Nephron progenitor cell (in vitro differentiated cells): ENCODE measurements around the gene PAPLN.

ENCODE experiments used
- DNase-seq: peaks from one replicate; pipeline ENCODE4 v3.0.0; 2021
- H3K27ac Mint-ChIP-seq: 2 replicates; pipeline ENCODE4 v1.8.0; 2021; ENCODE audit warnings: mild to moderate bottlenecking, moderate library complexity, mixed read lengths
- H3K27me3 Mint-ChIP-seq: 2 replicates; pipeline ENCODE4 v1.8.0; 2021; ENCODE audit warnings: mild to moderate bottlenecking, low read depth, mixed read lengths; ENCODE audit not compliant: poor library complexity
- H3K36me3 Mint-ChIP-seq: 2 replicates; pipeline ENCODE4 v1.8.0; 2021; ENCODE audit warnings: low read depth, mixed read lengths
- H3K4me1 Mint-ChIP-seq: 2 replicates; pipeline ENCODE4 v1.8.0; 2021; ENCODE audit warnings: mixed read lengths
- H3K4me3 Mint-ChIP-seq: 2 replicates; pipeline ENCODE4 v1.8.0; 2021; ENCODE audit warnings: mild to moderate bottlenecking, moderate library complexity, mixed read lengths
- H3K9me3 Mint-ChIP-seq: 2 replicates; pipeline ENCODE4 v1.8.0; 2021; ENCODE audit warnings: mild to moderate bottlenecking, moderate library complexity, mixed read lengths
- TF ChIP-seq, protein P1 (sequence below): fragments of 200-600 bp; sonication (generic); IDR thresholded peaks from 2 replicates; pipeline ENCODE4 v1.5.0; 2021; ENCODE audit warnings: antibody characterized with exemption

Gene PAPLN

DNA sequence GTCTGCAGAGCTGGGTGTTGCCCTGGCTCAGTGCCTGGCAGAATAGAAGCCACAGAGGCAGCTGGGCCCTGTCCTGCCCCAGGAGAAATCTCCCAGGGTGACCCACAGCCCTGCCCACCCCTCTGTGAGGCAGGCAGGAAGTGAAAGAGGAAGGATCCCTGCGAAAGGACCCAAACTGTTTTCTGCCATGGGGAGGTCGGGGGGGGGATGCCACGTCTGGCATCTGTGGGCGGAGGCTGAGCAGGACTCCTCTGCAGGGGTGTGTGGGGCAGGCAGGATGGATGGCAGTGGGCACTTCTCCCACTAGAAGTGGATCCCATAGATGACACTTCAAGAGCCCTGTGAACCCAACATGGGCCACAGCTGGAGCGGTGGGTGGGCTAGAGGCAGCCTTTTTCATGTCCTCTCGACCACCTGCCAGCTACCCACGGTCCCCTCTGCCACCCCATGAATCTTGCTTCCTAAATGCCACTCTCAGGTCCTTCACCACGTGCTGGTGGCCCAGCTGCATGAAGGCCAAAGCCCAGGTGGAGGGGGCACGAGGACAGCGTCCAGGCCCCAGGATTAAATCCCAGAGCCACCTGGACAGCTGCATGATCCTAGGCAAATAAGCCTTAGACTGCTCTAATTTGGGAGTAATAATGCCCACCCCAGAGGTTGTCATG is 3.6 kb downstream of the PAPLN start:
- DNase-seq = no peak
- Mint-ChIP-seq H3K27me3 (peaks cover 78% of the 10 kb centered on the region), H3K9me3 (peaks cover 3% of the 10 kb centered on the region), H3K4me3 (no peak overlapping the region), H3K4me1 (peaks cover 36% of the 10 kb centered on the region), H3K27ac (no peak overlapping the region), H3K36me3 (no peaks in the 10 kb centered on the region)
- TF ChIP-seq, protein P1, sequence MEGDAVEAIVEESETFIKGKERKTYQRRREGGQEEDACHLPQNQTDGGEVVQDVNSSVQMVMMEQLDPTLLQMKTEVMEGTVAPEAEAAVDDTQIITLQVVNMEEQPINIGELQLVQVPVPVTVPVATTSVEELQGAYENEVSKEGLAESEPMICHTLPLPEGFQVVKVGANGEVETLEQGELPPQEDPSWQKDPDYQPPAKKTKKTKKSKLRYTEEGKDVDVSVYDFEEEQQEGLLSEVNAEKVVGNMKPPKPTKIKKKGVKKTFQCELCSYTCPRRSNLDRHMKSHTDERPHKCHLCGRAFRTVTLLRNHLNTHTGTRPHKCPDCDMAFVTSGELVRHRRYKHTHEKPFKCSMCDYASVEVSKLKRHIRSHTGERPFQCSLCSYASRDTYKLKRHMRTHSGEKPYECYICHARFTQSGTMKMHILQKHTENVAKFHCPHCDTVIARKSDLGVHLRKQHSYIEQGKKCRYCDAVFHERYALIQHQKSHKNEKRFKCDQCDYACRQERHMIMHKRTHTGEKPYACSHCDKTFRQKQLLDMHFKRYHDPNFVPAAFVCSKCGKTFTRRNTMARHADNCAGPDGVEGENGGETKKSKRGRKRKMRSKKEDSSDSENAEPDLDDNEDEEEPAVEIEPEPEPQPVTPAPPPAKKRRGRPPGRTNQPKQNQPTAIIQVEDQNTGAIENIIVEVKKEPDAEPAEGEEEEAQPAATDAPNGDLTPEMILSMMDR = no peak

DNA sequence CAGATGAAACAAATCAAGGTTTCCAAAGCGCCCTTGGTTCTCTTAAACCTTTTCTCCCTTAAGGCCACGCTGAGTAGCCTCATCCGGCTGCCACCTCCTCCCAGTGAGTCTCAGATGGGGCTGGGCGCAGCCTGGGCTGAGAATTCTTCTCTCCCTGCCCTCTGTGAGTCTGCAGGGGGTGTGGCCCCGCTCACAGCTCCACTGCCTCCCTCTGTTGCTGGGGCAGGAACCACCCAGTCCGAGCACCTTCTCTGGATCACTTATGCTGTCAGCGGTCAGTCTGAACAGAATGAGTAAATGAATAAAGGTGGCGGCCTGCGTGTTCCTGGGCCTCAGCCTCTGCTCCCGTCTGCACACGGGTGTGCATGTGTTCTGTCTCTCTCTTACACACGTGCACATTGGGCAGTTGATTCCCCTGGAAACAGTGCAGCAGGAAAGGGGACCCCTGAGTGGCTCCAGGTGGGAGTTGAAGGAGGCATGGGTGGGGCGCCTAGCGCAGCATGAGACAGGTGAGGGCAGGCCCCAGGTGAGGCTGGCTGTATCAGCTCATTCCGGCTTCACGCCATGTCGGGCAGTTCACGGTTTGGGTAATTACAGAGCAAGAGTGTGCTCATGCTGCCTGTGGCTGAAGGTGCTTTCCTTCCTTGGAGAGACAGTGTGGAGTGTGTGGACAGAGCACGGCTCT is 4.3 kb downstream of the PAPLN start:
- Mint-ChIP-seq H3K27ac (no peak overlapping the region), H3K27me3 (peaks cover 77% of the 10 kb centered on the region), H3K4me1 (peaks cover 32% of the 10 kb centered on the region), H3K4me3 (no peak overlapping the region), H3K36me3 (no peaks in the 10 kb centered on the region), H3K9me3 (peaks cover 3% of the 10 kb centered on the region)
- TF ChIP-seq, protein P1 = no peak
- no peak for DNase-seq

DNA sequence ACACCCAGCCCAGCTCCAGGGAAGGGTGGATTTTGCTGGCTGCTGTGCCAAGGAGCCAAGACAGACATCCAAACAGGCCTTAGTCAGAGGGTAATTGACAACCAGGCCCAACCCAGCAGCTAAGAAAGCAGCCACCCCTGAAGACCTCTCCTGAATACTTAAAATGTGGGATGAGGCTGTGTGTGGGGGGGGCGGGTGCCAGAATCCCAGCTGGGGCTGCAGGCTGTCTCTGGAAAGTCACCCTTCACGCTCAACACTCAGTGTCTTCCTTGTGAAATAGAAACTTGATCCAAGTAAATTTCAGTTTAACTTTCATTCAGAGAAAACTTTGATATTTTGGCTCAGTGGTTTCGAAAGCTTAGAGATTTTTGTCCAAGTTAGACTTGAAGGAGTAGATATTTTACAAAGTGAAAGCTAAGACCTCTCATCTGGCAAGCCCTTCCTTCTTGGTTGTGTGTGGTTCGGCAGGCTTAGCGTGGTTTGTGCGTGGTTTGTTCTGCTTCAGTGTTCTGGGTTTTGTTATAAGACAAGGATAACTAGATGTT is 5.1 kb downstream of the PAPLN start:
- peaks cover 32% of the 10 kb centered on the region for H3K4me1 Mint-ChIP-seq
- H3K36me3 Mint-ChIP-seq = no peaks in the 10 kb centered on the region
- no peak for DNase-seq
- H3K9me3 Mint-ChIP-seq = peaks cover 3% of the 10 kb centered on the region
- TF ChIP-seq, protein P1 = no peak
- H3K27ac Mint-ChIP-seq = no peak overlapping the region
- peaks cover 70% of the 10 kb centered on the region for H3K27me3 Mint-ChIP-seq
- no peak overlapping the region for H3K4me3 Mint-ChIP-seq

DNA sequence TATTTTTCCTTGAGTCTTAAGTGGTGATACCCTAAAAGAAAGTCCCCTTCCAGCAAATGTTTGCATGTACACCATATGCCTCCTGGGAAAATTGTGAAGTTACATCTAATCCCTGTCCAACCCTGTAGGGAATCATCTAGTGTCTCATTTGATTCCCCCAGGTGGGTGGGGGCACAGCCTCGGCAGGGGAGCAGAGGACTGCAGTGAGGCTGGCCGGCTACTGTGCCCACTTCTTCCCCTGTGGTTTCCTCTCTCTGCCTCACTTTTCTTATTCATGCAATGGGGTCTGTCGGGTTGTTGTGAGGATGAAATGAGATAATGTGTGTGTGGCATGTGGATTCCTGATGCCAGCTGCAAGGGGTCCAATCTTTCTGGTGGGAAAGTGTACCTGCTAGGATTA is 6.0 kb downstream of the PAPLN start:
- no peak overlapping the region for H3K4me3 Mint-ChIP-seq
- peaks cover 3% of the 10 kb centered on the region for H3K9me3 Mint-ChIP-seq
- H3K4me1 Mint-ChIP-seq = peaks cover 40% of the 10 kb centered on the region
- TF ChIP-seq, protein P1 = no peak
- H3K36me3 Mint-ChIP-seq = no peaks in the 10 kb centered on the region
- DNase-seq = no peak
- H3K27me3 Mint-ChIP-seq = peaks cover 69% of the 10 kb centered on the region
- no peak overlapping the region for H3K27ac Mint-ChIP-seq

DNA sequence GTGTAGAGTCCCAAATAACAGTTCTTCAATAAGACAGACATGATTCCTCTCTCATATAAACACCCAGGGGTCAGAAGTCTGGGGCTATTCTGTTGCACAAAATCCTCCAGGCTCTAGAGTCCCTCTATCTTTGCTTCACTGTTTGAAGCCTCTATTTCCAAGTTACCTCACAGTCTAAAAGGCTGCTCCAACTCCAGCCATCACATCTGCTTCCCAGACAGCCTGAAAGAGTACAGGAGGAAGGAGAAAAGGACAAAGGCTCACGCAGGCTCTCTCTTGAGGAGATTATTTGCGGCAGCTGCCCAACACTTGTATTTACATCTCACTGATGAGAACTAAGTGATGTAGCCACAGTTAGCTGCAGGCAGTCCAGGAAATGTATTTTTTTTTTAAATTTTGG is 6.4 kb downstream of the PAPLN start:
- H3K27me3 Mint-ChIP-seq = peaks cover 64% of the 10 kb centered on the region
- H3K4me3 Mint-ChIP-seq = no peak overlapping the region

More for the DNA sequence above, 6.4 kb downstream of the PAPLN start:
- no peaks in the 10 kb centered on the region for H3K36me3 Mint-ChIP-seq
- H3K27ac Mint-ChIP-seq = no peak overlapping the region
- peaks cover 41% of the 10 kb centered on the region for H3K4me1 Mint-ChIP-seq
- DNase-seq = no peak
- H3K9me3 Mint-ChIP-seq = peaks cover 3% of the 10 kb centered on the region
- TF ChIP-seq, protein P1 = no peak
